Ishikawa (cell line): ENCODE measurements around the gene SMAD1.

Source experiments
- CEBPB ChIP-seq: IDR thresholded peaks from 2 replicates; pipeline ENCODE4 v1.6.1; 2012
- EGR1 ChIP-seq: IDR thresholded peaks from 2 replicates; pipeline ENCODE4 v1.6.1; 2012
- EP300 ChIP-seq: IDR thresholded peaks from 2 replicates; pipeline ENCODE4 v1.6.1; 2012; ENCODE audit warnings: borderline replicate concordance
- TCF12 ChIP-seq: IDR thresholded peaks from 2 replicates; pipeline ENCODE4 v1.6.1; 2012; ENCODE audit warnings: low read depth
- TF ChIP-seq, protein P1 (sequence below): IDR thresholded peaks from 2 replicates; pipeline ENCODE4 v1.6.1; 2012
- TF ChIP-seq, protein P2 (sequence below): IDR thresholded peaks from 2 replicates; pipeline ENCODE4 v1.6.1; 2012; ENCODE audit warnings: low read depth, mild to moderate bottlenecking

- TF ChIP-seq EGR1 (no peak), EP300 (no peak), CEBPB (no peak), TCF12 (no peak)
- TF ChIP-seq, protein P1, sequence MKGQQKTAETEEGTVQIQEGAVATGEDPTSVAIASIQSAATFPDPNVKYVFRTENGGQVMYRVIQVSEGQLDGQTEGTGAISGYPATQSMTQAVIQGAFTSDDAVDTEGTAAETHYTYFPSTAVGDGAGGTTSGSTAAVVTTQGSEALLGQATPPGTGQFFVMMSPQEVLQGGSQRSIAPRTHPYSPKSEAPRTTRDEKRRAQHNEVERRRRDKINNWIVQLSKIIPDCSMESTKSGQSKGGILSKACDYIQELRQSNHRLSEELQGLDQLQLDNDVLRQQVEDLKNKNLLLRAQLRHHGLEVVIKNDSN, result no peak
- TF ChIP-seq, protein P2, sequence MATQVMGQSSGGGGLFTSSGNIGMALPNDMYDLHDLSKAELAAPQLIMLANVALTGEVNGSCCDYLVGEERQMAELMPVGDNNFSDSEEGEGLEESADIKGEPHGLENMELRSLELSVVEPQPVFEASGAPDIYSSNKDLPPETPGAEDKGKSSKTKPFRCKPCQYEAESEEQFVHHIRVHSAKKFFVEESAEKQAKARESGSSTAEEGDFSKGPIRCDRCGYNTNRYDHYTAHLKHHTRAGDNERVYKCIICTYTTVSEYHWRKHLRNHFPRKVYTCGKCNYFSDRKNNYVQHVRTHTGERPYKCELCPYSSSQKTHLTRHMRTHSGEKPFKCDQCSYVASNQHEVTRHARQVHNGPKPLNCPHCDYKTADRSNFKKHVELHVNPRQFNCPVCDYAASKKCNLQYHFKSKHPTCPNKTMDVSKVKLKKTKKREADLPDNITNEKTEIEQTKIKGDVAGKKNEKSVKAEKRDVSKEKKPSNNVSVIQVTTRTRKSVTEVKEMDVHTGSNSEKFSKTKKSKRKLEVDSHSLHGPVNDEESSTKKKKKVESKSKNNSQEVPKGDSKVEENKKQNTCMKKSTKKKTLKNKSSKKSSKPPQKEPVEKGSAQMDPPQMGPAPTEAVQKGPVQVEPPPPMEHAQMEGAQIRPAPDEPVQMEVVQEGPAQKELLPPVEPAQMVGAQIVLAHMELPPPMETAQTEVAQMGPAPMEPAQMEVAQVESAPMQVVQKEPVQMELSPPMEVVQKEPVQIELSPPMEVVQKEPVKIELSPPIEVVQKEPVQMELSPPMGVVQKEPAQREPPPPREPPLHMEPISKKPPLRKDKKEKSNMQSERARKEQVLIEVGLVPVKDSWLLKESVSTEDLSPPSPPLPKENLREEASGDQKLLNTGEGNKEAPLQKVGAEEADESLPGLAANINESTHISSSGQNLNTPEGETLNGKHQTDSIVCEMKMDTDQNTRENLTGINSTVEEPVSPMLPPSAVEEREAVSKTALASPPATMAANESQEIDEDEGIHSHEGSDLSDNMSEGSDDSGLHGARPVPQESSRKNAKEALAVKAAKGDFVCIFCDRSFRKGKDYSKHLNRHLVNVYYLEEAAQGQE, result no peak
Observed at GRCh38 chr4:145545031-145545430, 63.4 kb downstream of the SMAD1 start.
